Glomerular visceral epithelial cell (primary cell): Measurements from ENCODE around the gene FIBCD1.
"Not testable (repeated sequence)": the region's sequence is repeated elsewhere in the genome, so short reads cannot be mapped to it uniquely, and the experiment has no call there.

ENCODE experiments used
- DNase-seq: peaks from one replicate; pipeline ENCODE4 v3.0.0-alpha.2; 2016; ENCODE audit errors: extremely low spot score

FIBCD1 gene

GRCh38 chr9:130954925-130955324 is 15.9 kb upstream of the FIBCD1 start:
- DNase-seq: not testable (repeated sequence)

GRCh38 chr9:130954317-130954716 is 15.3 kb upstream of the FIBCD1 start:
- DNase-seq: no peak

GRCh38 chr9:130952065-130952762 is 13.2 kb upstream of the FIBCD1 start:
- no peak for DNase-seq

- DNase-seq: no peak
These were observed 10.9 kb upstream of the FIBCD1 start for GRCh38 chr9:130950039-130950311.

GRCh38 chr9:130949188-130950038 is 10.4 kb upstream of the FIBCD1 start:
- no peak for DNase-seq

GRCh38 chr9:130948266-130948665 is 9.2 kb upstream of the FIBCD1 start:
- DNase-seq: no peak

- no peak for DNase-seq
These were observed 8.6 kb upstream of the FIBCD1 start for GRCh38 chr9:130947618-130948140.

- DNase-seq: peak; percentile 29
These were observed 7.9 kb upstream of the FIBCD1 start for GRCh38 chr9:130946766-130947617.

- no peak for DNase-seq
These were observed 6.1 kb upstream of the FIBCD1 start for GRCh38 chr9:130945173-130945572.

- no peak for DNase-seq
These were observed 5.5 kb upstream of the FIBCD1 start for GRCh38 chr9:130944510-130945058.

- no peak for DNase-seq
These were observed 4.7 kb upstream of the FIBCD1 start for GRCh38 chr9:130943777-130944176.

- no peak for DNase-seq
These were observed 4.2 kb upstream of the FIBCD1 start for GRCh38 chr9:130943221-130943620.

- DNase-seq: no peak
These were observed 3.6 kb upstream of the FIBCD1 start for GRCh38 chr9:130942679-130943078.

- no peak for DNase-seq
These were observed 3.0 kb upstream of the FIBCD1 start for GRCh38 chr9:130942084-130942483.

GRCh38 chr9:130940693-130941576 is 1.9 kb upstream of the FIBCD1 start:
- DNase-seq: peak; percentile 64

- DNase-seq: no peak
These were observed 1.0 kb upstream of the FIBCD1 start for GRCh38 chr9:130940027-130940549.

- no peak for DNase-seq
These were observed 469 bp upstream of the FIBCD1 start for GRCh38 chr9:130939405-130940026.

GRCh38 chr9:130938184-130938651 is 829 bp downstream of the FIBCD1 start:
- no peak for DNase-seq

GRCh38 chr9:130937146-130938076 is 1.6 kb downstream of the FIBCD1 start:
- no peak for DNase-seq
